CD4-positive, alpha-beta T cell treated with Interleukin-21 for 1 hour (primary cell): ENCODE results near the gene ACER1.
"Not testable (repeated sequence)": the region's sequence is repeated elsewhere in the genome, so short reads cannot be mapped to it uniquely, and the experiment has no call there.

Source experiments
- DNase-seq: peaks from one replicate; pipeline ENCODE4 v3.0.0-alpha.2; 2020

The ACER1 gene

DNA sequence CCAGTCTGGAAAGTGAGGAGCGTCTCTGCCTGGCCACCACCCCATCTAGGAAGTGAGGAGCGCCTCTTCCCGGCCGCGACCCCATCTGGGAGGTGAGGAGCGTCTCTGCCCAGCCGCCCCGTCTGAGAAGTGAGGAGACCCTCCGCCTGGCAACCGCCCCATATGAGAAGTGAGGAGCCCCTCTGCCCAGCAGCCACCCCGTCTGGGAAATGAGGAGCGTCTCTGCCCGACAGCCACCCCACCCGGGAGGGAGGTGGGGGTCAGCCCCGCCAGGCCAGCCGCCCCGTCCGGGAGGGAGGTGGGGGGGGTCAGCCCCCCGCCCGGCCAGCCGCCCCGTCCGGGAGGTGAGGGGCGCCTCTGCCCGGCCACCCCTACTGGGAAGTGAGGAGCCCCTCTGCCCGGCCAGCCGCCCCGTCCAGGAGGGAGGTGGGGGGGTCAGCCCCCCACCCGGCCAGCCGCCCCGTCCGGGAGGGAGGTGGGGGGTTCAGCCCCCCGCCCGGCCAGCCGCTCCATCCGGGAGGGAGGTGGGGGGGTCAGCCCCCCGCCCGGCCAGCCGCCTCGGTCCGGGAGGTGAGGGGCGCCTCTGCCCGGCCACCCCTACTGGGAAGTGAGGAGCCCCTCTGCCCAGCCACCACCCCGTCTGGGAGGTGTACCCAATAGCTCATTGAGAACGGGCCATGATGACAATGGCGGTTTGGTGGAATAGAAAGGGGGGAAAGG, 22.1 kb upstream of the ACER1 start:
- DNase-seq: not testable (repeated sequence)

DNA sequence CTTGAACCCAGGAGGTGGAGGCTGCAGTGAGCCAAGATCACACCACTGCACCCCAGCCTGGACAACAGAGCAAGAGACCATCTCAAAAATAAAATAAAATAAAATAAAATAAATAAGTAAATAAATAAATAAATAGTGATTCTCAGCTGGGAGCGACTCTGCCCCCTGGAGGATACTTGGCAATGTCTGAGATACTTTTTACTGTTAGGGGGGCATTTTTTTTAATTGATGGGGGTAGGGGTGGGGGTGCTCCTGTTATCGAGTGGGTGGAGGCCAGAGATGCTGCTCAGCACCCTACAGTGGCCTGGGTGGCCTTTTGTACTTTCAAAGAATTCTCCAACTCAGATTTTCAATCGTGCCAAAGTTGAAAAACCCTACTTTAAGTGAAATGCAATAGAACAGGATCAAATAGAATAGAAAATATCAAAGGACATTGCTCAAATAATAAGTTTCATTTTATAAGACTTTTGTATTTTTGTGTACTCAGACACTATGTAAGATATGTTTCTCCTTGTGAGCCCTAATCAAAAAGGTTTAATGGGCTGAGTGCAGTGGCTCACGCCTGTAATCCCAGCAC, 20.8 kb upstream of the ACER1 start:
- no peak for DNase-seq

DNA sequence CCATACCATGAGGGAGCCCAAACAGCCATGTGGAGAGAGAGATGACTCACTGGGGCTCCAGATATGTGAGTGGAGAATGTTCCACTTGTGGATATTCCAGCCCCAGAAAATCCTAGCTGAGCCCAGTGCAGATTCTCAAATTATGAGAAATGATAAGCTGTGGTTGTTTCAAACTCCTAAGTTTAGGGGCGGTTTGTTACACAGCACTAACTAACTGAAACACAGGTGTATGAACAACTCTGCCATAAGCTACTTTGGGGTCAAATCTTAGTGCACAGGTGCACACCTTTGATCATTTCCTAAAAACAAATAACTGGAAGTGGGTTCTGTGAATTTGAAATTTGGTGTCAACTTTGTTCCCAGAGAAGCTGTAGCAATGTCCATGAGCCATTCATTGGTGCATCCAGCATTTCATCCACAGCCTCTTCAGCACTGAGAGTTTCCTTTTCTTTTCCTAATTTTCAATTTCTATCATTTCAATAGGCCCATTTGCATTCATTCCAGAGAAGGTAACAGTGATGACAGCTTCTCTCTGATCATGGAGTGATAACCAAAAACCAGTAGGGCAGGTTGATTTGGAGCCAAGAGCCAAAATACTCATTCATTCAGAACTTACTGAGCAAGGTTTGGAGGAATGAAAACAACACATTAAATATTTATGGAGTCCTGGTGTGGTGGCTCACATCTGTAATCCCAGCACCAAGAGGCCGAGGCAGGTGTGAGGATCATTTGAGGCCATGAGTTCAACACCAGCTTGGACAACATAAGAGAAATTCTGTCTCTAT, 19.2 kb upstream of the ACER1 start:
- DNase-seq: no peak

DNA sequence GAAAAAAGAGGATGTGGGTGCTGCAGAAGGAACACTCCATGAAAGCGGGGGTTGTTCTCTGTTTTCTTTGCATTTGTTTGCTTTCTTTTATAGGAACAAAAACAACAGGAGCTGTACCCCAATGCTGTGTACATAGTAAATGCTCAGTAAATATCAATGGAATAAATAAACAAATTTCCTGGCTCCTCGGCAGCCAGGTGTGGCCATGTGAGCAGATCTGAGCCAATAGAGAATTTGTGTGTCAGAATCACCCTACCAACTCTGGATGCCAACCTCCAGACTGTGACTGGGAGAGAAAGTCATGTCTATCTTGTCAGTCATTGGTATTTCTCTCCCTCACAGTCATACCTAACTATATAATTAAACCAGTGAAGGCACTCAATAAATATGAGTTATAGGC, 17.3 kb upstream of the ACER1 start:
- no peak for DNase-seq

DNA sequence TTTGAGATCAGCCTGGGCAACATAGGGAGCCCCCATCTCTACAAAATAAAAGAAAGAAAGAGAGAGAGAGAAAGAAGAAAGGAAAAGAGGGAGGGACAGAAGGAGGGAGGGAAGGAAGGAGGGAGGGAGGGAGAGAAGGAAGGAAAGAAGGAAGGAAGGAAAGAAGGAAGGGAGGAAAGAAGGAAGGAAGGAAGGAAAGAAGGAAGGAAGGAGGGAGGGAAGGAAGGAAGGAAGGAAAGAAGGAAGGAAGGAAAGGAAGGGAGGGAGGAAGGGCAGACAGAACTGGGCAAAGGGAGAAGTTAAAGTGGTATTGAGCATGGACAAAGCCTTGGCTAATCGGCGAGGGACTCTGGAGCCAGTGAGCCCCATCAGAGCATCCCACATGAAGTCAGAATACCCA, 15.9 kb upstream of the ACER1 start:
- DNase-seq: not testable (repeated sequence)

DNA sequence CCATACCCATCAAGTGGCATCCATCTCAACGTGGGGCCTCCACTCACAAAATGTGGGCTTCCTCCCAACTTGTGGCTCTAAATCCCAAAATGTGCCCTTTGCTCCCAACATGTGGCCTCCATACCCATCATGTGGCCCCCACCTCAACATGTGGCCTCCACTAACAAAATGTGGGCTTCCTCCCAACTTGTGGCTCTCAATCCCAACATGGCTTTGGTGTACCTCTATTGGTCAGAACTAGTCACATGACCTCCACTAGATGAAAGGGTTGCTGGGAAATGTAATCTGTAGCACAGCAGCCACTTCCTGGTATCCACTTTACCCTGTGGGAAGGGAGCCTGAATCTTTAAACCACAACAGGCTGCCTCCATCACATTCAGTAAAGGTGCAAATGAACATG, 10.1 kb upstream of the ACER1 start:
- no peak for DNase-seq

DNA sequence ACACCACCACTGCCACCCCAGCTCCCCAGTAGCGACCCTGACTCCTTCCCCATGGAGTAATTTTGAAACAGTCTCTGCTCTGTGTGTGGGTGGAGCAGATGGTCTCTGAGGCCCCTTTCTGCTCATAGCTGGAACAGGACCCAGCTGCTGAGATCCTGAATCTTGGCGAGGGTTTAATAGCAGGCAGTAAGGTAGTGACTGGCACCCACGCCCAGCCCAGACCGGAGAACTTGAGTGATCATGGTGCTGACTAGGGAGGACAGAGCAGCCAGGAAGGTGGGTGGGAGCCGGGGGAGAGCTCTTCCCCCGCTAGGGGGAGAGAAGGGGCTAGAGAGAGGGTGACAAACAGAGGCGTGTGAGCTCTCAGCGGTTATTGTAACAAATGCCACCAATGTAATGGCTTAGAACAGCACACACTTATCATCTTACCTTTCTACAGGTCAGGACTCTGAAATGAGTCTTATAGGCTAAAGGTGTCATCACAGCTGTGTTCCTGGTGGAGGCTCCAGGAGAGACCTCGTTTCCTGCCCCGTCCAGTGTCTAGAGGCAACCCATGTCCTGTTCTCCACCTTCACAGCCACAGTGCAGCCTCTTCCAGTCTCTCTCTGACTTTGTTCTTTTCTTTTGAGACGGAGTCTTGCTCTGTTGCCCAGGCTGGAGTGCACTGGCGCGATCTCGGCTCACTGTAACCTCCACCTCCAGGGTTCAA, 7.2 kb upstream of the ACER1 start:
- DNase-seq: no peak

DNA sequence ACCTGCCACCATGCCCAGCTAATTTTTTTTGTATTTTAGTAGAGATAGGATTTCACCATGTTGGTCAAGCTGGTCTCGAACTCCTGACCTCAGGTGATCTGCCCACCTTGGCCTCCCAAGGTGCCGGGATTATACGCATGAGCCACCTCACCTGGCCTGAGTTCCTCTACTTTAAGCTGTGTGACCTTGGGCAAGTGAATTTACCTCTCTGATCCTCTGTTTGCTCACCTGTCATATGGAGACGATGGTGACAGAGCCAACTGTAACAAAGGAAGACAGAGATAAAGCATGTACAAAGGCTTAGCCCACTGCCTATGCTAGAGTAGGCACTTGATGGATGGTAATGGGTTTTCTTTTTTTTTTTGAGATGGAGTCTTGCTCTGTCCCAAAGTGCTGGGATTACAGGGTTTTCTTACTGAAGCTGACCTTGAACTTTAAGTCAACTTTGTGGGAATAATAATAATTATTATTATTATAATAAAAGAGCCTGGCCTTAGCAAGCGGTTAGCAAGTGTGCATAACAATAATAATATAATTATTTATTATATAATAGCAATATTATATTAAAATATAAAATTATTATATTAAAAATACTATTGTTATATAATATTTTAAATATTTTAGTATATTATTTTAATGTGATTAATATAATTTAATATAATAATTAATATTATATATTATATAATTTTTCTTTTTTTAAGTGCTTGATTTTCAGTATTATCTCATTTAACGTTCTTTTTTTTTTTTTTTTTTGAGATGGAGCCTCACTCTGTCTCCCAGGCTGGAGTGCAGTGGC, 1.3 kb upstream of the ACER1 start:
- no peak for DNase-seq

DNA sequence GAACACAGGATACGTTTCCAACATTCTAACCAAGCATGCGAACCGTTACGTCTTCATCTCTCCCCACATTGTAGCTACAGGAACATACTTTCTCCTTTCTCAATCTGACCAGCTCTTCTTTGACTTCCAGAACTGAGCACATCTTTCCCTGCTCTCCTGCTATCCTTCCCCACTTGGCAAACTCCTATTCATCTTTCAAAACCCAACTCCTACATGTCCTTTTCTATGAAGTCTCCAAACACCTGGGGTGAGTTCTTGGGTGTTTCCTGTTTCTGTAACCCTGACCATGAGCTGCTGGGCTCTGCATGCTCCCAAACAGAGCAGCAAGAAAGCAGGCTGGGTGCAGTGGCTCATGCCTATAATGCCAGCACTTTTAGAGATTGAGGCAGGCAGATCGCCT, 6.6 kb downstream of the ACER1 start:
- no peak for DNase-seq

DNA sequence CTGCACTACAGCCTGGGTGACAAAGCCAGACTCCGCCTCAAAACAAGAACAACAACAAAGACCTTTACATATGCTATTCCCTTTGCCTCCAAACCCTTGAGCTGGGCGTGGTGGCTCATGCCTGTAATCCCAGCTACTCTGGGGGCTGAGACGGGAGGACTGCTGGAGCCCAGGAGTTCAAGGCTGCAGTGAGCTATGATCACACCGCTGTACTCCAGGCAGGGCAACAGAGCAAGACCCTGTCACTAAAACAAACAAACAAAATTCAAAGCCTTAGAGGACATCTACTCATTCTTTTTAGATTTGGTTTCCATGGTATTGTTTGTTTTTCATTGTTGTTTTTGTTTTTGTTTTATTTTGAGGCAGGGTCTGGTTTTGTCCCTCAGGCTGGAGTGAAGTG, 7.8 kb downstream of the ACER1 start:
- no peak for DNase-seq

DNA sequence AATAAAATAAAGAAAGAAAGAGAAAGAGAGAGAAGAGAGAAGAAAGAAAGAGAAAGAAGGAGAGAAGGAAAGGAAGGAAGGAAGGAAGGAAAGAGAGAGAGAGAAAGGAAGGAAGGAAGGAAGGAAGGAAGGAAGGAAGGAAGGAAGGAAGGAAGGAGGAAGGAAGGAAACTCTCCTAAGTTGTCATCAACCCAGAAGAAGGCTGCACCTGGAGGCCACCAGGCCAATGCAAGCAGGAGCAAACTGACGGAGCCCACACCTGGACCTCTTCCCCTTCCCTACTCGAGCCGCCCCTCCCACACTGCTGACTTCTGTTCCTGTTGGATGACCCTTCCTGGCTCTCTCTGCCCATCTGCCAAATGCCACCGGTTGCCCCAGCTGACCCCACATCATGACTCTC, 8.7 kb downstream of the ACER1 start:
- no peak for DNase-seq

DNA sequence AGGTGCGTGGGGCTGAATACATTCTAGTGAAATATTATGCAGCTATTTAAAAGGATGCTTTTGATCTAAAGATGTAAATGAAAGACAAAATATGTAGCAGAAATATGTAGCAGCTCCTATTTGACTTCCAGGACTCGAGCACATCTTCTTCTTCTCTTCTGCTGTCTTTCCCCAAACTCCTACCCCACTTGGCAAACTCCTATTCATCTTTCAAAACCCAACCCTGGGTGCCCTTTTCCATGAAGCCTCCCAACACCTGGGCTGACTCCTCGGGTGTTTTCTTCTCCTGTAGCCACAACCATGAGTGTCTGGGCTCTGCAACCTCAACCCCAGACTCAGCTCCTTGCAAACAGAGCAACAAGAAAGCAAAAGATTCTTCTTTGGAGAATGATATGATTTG, 11.1 kb downstream of the ACER1 start:
- no peak for DNase-seq

DNA sequence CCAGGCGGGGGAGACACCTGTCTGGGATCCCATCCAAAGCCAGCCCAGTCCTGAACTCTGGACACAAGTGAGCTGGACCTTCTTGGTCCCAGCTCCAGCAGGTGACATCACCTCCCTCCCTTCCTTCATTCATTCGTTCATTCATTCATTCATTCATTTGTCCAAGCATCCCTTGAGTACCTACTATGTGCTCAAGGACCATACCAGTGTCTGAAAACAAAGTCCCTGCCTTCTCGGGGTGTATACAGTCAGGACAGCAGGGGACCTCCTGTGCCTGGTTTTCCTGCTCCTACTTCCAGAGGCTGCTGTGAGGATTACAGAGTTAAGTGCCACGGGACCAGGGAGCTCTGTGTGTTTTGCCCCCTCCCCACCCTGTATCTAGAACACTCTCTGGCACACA, 14.0 kb downstream of the ACER1 start:
- DNase-seq: no peak

DNA sequence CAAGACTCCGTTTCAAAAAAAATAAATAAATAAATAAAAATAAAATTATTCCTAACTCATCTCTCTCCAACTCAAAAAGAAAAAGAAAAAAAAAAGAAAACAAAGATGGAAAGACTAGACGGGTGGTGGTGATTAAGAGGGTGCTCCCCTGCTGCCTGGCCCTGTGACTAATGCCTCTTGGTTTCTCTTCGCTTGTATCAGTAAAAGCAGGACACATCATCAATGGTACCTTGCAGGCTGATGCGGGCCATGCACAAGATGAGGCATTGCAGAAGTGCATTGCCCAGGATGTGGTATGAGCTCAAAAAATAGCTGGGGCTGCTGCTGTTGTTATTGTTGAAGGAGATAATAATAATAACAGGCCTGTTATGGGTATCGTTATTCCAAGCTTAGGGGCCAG, 14.6 kb downstream of the ACER1 start:
- no peak for DNase-seq

DNA sequence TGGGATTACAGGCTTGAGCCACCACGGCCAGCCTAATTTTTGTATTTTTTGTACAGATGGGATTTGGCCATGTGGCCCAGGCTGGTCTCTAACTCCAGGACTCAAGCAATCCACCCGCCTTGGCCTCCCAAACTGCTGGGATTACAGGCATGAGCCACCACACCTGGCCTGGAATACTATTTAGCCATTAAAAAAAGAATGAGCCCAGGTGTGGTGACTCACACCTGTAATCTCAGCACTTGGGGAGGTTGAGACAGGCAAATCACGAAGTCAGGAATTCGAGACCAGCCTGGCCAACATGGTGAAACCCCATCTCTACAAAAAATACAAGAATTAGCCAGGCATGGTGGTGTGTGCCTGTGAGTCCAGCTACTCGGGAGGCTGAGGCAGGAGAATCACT, 17.8 kb downstream of the ACER1 start:
- not testable (repeated sequence) for DNase-seq

DNA sequence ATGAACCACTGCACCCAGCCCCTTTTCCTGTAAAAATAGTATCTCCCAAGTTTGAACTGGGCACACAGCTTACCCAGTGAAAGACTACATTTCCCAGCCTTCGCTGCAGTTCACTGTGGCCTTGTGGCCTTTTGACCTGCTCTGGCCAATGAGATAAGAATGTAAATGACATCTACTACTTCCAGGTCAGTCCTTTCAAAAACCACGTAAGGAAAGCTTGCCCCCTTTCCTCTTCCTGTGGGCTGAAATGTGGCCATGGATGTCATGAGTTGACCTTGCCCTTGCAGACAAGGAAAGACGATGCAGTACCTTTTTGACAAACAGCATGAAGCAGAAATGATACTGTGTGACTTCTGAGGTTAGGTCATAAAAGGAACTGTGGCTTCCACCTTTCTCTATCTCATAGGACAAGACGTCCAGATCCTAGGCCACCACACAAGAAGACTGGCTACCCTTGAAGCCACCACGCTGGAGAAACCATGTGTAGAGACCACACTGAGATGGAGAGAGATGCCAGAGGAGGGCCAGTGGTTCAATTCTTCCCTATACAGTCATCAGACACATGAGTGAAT, 19.9 kb downstream of the ACER1 start:
- no peak for DNase-seq

DNA sequence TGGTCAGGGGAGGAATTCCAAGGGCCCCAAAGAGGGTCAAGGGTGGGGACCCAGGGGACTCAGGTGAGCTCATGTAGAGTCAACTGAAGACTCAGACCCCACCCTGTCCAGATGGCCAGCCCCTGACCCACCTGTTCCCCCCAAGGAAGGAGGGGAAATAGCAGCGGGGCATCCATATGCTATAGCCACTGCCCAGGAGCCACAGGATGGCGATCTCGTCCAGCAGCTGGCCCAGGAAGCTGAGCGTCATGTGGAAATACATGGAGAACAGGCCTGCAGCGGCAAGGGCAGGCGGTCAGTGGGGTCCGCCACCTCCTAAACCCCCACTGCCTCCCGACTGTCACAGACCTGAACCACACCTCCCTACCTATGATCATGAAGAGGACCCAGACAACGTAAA, 21.4 kb downstream of the ACER1 start:
- DNase-seq: no peak

DNA sequence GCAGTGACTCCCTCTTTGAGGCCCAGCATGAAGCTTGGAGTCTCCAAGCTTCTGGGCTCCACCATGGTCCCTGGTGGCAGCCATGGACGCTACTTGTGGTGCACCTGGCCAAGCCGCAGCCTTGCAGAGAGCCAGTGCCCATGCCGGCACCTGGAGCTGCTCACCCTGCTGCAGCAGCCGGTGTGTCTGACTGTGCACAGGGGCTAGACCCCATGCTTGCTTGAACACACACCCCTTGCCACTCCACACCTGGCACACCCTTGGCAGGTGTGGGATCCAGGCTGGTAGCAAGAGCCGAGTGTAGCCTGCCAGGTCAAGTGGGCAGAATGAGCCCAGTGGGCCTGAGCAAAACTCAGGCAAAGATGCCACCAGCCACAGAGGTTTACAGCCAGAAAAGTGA, 35.0 kb downstream of the ACER1 start:
- no peak for DNase-seq

DNA sequence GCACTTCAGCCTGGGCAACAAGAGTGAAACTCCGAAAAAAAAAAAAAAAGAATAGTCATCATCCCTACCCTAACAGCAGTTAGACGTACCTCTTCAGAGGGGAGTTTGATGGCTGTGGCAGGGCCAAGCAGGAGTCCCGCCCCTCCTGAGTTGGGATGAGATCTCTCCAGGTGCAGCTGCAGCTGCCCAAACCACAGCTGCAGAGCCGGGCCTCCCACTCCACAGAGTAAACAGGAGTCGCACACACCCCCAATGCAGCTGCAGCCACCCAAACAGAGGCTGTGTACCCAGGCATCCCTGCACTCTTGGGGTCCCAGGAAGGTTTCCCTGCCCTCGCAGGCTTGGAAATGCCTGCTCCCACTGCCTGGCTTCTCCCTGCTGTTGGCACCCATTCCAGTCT, 36.2 kb downstream of the ACER1 start:
- no peak for DNase-seq

DNA sequence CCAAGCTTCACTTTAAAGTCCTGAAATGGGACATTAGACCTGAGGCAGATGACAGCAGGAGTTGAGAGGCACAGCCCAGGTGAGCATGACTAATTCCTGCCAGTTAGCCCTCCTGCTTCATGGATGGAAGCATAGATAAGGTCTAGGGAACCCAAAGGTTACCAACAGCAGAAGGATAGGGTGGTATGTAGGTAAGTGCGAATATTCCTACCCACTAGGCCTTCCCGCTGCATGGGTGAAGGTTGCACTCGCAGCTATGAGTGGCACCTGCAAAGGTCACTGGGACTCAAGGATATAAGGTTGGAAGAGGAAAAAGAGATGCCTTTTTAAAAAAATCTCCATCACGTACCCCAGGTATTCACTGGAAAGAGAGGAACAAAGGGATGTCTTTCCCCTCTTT, 41.4 kb downstream of the ACER1 start:
- DNase-seq: no peak

DNA sequence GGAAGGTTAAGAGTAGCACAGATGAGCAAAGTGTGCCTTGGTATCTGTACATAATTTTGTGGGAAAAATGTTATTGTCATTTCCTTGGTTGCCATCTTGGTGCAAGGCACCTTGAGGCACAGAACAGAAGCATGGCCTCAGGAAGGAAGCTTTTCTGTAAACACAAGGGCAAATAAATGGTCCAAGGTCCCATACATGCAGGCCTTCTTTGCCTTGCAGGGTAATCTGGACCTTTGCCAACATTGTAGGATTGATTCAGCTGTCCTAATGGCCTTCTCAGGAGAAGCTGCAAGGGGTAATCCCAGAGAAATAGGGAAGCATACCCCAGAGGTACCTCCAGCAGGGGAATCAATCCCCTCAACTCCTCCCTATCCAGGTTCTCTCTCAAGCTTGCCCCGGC, 44.7 kb downstream of the ACER1 start:
- DNase-seq: no peak

DNA sequence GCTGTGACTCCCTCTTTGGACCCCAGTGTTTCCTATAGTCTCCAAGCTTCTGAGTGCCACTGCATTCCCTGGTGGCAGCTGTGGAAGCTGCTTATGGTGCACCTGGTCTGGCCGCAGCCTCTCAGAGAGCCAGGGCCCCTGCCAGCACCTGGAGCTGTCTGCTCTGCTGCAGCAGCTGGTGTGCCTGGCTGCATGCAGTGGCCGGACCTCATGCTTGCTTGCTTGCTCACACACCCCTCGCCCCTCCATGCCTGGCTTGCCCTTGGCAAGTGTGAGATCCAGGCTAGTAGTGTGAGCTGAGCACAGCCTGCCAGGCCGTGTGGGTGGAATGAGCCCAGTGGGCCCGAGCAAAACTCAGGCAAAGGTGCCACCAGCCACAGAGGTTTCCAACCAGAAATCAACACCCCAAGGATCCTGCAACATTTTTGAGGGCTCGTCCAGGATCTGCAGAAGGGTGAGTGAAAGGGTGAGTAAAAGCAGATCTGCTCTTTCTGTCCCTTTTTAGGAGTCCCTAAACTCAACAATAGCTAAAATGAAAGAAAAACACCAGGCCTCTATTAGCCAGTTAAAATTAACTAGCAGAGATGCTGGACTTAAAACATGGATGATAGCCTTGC, 46.0 kb downstream of the ACER1 start:
- no peak for DNase-seq
